ENCODE measurements around the gene CHCHD10.

- no peak for TF ChIP-seq CTCF (IDR thresholded peaks at IDR 0.05; ENCODE audit: insufficient read depth, low read depth, low read length)
- no peak for TF ChIP-seq EZH2 (IDR thresholded peaks at IDR 0.05; ENCODE audit: insufficient read depth, low read length)
Measured at GRCh38 chr22:23779731-23780130, 12.0 kb upstream of the CHCHD10 start.
